Mucosa of rectum (tissue), 2 donors: Measurements from ENCODE around the gene SSTR3.

Experiments
- H3K27ac ChIP-seq, 2 donors: one replicate each; pipeline ENCODE4 v1.7.0; 2013; ENCODE audit warnings: inconsistent platforms in 2 of 2, low read depth in 2 of 2, low read length in 2 of 2
- H3K27me3 ChIP-seq, 2 donors: one replicate each; pipeline ENCODE4 v1.7.0; 2013; ENCODE audit warnings: low read length in 2 of 2; ENCODE audit not compliant: control insufficient read depth in 2 of 2, insufficient read depth in 2 of 2
- H3K36me3 ChIP-seq, 2 donors: one replicate each; pipeline ENCODE4 v1.7.0; 2013; ENCODE audit warnings: low read length in 2 of 2; ENCODE audit not compliant: control insufficient read depth in 2 of 2, insufficient read depth in 2 of 2
- H3K4me1 ChIP-seq, 2 donors: one replicate each; pipeline ENCODE4 v1.7.0; 2013; ENCODE audit warnings: low read length in 2 of 2, mild to moderate bottlenecking in 1 of 2; ENCODE audit not compliant: control insufficient read depth in 2 of 2, insufficient read depth in 2 of 2
- H3K4me3 ChIP-seq, 2 donors: one replicate each; pipeline ENCODE4 v1.7.0; 2013; ENCODE audit warnings: low read length in 2 of 2
- H3K9ac ChIP-seq, 2 donors: one replicate each; pipeline ENCODE4 v1.7.0; 2013; ENCODE audit warnings: low read length in 2 of 2, low read depth in 1 of 2, mild to moderate bottlenecking in 1 of 2
- H3K9me3 ChIP-seq, 2 donors: one replicate each; pipeline ENCODE4 v1.7.0; 2013; ENCODE audit warnings: low read length in 2 of 2; ENCODE audit not compliant: control insufficient read depth in 2 of 2
- donor health status: healthy.
- donor health status: Normal muscosa, but diverticular disease.

The SSTR3 gene

GRCh38 chr22:37228106-37229011, 16.1 kb upstream of the SSTR3 start:
- peaks cover 21 to 32% of the 10 kb centered on the region in 2 donors for H3K4me1 ChIP-seq
- peak overlapping the region in 1 of 2 donors; percentile 41 for H3K9ac ChIP-seq
- peak overlapping the region; percentile 68 to 85 for H3K27ac ChIP-seq
- H3K36me3 ChIP-seq = peaks cover 0 to 2% of the 10 kb centered on the region in 2 donors
- no peaks in the 10 kb centered on the region for H3K9me3 ChIP-seq
- H3K27me3 ChIP-seq = no peaks in the 10 kb centered on the region
- no peak overlapping the region for H3K4me3 ChIP-seq

DNA sequence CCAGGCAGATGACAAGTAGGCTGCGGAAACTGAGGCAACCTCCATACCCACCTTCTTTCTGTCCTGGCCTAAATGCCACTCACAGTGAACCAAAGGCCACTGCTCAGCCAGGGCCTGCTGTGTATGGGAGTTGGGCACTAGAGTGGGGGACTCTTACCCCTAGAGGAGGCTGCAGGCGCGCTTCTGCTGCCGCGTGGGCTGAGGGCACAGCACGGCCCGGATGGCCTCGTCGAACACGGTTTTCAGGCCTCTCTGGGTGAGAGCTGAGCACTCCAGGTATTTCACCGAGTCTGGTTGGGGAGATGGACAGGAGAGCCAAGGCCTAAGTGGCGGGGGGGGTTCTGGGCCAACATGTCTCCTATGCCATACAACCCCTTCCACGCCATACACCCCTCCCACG, 14.2 kb upstream of the SSTR3 start:
- no peaks in the 10 kb centered on the region for H3K27me3 ChIP-seq
- no peak overlapping the region for H3K27ac ChIP-seq
- H3K4me1 ChIP-seq = peaks cover 16 to 34% of the 10 kb centered on the region in 2 donors
- H3K9me3 ChIP-seq = no peaks in the 10 kb centered on the region
- no peak overlapping the region for H3K9ac ChIP-seq
- H3K4me3 ChIP-seq = no peak overlapping the region
- peaks cover 0 to 2% of the 10 kb centered on the region in 2 donors for H3K36me3 ChIP-seq

GRCh38 chr22:37226087-37226486, 13.8 kb upstream of the SSTR3 start:
- Histone ChIP-seq H3K9ac (no peak overlapping the region), H3K36me3 (peaks cover 0 to 2% of the 10 kb centered on the region in 2 donors), H3K27ac (no peak overlapping the region), H3K4me1 (peaks cover 16 to 33% of the 10 kb centered on the region in 2 donors), H3K9me3 (no peaks in the 10 kb centered on the region), H3K4me3 (no peak overlapping the region), H3K27me3 (no peaks in the 10 kb centered on the region)

DNA sequence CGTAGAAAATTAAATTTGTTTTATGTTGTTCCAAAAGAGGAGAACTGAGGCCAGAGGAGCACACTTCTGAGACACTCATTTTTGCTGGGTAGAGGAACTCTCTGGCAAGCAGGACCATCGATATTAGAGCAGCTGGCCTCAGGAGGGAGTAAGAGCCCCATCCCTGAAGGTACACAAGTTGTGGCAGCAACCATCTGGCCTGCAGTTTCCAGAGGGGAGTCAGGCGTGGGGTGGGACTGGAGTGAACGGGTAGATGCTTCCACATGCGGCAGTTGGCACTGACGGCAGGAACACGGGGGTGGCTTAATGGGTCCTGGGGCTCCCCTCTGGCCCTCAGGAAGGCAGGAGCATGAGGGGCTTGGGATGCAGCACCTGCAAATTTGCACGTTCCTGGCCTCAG, 13.2 kb upstream of the SSTR3 start:
- no peaks in the 10 kb centered on the region for H3K27me3 ChIP-seq
- no peak overlapping the region for H3K4me3 ChIP-seq

DNA sequence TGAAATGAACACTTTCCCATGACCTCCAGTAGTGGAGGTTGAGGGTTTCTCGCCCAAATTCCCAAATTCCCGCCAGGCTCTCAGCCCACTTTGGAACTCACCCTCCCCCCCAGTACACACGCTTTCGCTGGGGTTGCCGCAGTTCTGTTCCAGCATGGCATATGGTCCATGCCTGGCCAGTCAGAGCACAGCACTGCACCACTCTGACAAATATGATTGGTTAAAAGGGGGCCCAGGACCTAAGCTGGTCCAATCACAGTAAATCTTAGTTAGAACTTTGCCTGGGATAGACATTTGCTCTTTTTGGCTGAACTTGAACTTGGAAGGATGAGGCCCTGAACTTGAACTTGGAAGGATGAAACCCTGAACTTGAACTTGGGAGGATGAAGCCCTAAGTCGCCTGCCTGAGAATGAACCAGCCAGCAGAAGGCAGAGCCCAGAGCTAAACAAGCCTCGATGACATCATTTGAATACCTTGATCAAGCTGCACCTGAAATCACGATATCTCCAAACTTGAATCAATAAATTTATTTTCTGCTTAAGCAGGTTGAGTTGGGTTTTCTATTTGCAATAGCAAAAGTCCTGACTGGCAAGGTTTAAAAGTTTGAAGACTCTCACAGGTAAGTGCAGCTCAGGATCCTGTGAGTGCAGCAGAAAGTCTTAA, 12.6 kb upstream of the SSTR3 start:
- Histone ChIP-seq H3K4me1 (peaks cover 15 to 31% of the 10 kb centered on the region in 2 donors), H3K27ac (peak overlapping the region; percentile 27 to 68), H3K4me3 (no peak overlapping the region)

More for the DNA sequence above, 13.2 kb upstream of the SSTR3 start:
- Histone ChIP-seq H3K9me3 (no peaks in the 10 kb centered on the region), H3K36me3 (peaks cover 0 to 2% of the 10 kb centered on the region in 2 donors), H3K9ac (no peak overlapping the region), H3K27ac (no peak overlapping the region), H3K4me1 (peaks cover 16 to 31% of the 10 kb centered on the region in 2 donors)

DNA sequence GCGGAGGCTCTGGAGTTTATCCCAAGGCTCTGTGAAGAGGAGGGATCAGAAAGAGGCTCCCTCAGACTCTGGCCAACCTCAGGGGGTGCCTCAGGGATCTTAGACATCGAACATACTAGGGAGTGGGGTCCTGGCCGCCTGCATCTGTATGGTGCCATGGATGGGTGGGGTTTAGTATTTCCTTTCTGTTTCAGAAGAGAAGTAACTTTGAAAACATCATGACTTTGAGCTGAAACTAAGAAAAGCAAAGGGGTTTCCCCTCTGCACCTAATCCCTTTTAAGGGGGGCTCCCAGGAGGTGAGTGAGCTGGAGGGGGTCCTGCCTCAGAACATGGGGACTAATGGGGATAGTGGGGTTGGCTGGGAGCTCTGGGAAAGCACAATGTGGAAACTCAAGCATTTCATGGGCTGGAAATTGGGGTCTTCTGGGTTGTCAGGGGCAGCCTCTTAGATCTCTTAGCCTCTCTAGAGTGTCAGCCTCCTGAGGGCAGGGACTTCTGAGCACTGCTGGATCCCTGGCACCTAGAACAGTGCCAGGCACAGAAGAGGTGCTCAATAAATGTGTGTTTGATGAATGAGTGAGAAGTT, 11.8 kb upstream of the SSTR3 start:
- peaks cover 10 to 24% of the 10 kb centered on the region in 2 donors for H3K4me1 ChIP-seq

More for the DNA sequence above, 12.6 kb upstream of the SSTR3 start:
- Histone ChIP-seq H3K36me3 (peaks cover 0 to 2% of the 10 kb centered on the region in 2 donors), H3K27me3 (no peaks in the 10 kb centered on the region), H3K9me3 (no peaks in the 10 kb centered on the region), H3K9ac (no peak overlapping the region)

GRCh38 chr22:37222440-37222971, 10.2 kb upstream of the SSTR3 start:
- H3K9me3 ChIP-seq = no peaks in the 10 kb centered on the region
- peaks cover 0 to 2% of the 10 kb centered on the region in 2 donors for H3K36me3 ChIP-seq
- H3K4me1 ChIP-seq = peaks cover 4 to 16% of the 10 kb centered on the region in 2 donors
- no peaks in the 10 kb centered on the region for H3K27me3 ChIP-seq
- peak overlapping the region in 1 of 2 donors; percentile 75 for H3K27ac ChIP-seq
- H3K9ac ChIP-seq = no peak overlapping the region
- H3K4me3 ChIP-seq = no peak overlapping the region

More for the DNA sequence above, 11.8 kb upstream of the SSTR3 start:
- no peaks in the 10 kb centered on the region for H3K9me3 ChIP-seq
- H3K36me3 ChIP-seq = peaks cover 0 to 2% of the 10 kb centered on the region in 2 donors
- H3K27me3 ChIP-seq = no peaks in the 10 kb centered on the region
- H3K9ac ChIP-seq = no peak overlapping the region
- H3K4me3 ChIP-seq = no peak overlapping the region
- peak overlapping the region; percentile 34 to 68 for H3K27ac ChIP-seq

DNA sequence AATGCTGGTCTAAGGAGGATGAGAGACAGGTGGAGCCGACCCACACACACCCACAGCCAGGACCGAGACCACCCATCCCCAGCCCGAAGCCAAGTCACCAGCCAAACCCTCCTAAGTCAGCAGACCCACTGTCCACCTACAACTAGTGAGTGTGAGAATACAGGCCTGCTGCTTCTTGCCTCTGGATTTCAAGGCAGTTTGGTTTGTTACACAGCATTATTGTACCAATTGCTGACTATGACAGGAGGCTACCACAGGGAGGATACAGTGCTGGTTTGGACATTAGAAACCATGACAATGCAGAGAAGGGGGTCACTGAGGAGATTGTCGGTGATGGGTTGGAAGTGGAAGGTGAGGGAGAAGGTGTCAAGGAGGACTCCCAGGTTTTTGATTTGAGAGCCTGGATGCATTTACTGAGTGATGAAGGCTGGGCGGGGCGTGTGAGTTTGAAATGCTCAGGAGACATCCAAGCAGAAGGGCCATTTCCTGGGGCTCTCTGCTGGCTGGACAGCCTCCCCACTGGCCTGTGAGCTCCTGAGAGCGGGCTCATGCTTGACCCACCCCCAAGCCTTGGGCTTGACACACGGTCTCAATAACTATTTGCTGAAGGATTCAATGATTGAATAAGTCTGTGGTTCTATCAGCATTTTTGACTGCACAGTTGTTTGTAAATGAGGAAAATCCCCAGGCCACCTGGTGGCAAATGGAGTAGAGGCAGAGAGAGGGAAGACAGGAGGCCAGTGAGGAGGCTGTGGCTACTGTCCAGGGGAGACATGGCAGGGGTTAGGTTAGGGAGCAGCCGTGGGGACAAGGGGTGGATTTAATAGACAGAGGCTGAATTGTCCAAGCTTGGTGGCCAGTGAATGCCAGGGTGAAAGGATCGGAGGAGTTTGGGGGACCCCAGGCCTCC, 9.4 kb upstream of the SSTR3 start:
- Histone ChIP-seq H3K4me1 (peaks cover 4 to 16% of the 10 kb centered on the region in 2 donors), H3K36me3 (peaks cover 0 to 2% of the 10 kb centered on the region in 2 donors), H3K9ac (no peak overlapping the region), H3K27ac (peak overlapping the region in 1 of 2 donors; percentile 75), H3K27me3 (no peaks in the 10 kb centered on the region), H3K4me3 (no peak overlapping the region), H3K9me3 (no peaks in the 10 kb centered on the region)

DNA sequence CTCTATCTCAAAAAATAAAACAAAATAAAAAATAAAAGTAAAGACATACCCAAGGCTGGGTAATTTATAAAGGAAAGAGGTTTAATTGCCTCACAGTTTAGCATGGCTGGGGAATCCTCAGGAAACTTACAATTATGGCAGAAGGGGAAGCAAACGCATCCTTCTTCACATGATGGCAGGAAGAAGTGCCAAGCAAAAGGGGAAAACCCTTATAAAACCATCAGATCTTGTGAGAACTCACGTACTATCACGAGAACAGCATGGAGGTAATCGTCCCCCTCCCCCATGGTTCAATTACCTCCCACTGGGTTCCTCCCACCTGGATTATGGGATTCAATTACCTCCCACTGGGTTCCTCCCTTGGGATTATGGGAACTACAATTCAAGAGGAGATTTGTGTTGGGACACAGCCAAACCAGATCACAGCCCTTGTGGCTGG, 8.3 kb upstream of the SSTR3 start:
- Histone ChIP-seq H3K4me1 (peaks cover 4 to 16% of the 10 kb centered on the region in 2 donors), H3K9me3 (no peaks in the 10 kb centered on the region), H3K27me3 (no peaks in the 10 kb centered on the region), H3K4me3 (no peak overlapping the region), H3K27ac (peak overlapping the region in 1 of 2 donors; percentile 56), H3K36me3 (no peaks in the 10 kb centered on the region), H3K9ac (no peak overlapping the region)
